HL-60/S4 treated with retinoic acid at 250 ng/mL for 4 days and 3 days (cell line): ENCODE measurements around the gene NAXD.

Experiments used
- in situ Hi-C: fragments of 300-500 bp; cut with MboI; formaldehyde crosslinking; loops from 2 replicates; pipeline ENCODE4 v1.7.0; 2022; ENCODE audit warnings: low sequenced_read_pairs

NAXD gene

DNA sequence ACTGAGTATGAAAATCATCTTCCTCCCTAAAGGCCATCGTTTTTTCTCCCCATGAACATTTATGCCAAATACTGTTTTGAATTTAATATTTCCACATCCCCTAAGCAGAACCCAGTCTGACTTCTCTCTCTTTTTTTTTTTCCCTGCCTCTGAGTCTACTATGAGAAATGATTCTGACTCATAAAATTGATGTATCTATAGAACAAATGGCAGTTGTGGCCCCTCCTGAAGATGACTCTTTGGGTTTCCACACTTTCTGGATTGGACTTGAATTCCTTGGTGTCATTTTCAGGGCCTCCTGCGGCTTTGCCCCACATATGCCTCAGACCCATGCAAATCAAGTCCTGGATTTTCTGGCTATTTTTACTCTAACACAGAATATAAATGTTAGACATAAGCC, 22.7 kb upstream of the NAXD start:
- in situ Hi-C loops = no loop called here

- in situ Hi-C loops = no loop called here
These were observed 21.8 kb upstream of the NAXD start for GRCh38 chr13:110593430-110594130.

DNA sequence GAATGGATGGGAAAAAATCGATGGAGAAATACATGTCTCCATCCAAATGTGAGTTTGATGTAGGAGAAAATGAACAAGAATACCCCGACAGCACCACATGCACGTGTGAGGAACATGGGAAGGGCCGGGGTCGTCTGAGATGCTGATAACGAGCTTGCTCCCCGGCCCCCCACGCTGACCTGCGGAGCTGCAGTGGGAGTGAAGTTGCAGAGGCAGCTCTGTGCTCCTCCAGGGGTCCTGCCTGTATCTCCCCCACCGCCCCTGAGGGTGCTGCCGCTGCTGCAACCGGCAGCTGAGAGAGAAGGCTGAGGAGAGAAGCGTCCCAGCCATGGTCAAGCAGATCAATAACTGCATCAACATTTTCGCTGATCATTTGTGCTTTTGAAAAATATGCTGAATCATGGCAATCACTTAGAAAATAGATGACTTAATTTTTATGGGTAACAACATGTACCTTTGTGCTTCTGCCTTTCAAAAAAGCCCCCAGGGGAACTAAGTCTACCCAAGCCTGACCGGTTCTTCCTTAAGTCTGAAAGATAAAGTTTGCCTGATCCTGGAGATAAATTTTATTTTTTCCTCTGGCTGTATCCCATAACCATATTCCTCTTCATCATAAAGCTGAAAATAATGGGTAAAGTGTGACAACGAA, 18.2 kb upstream of the NAXD start:
- in situ Hi-C loops = no loop called here

GRCh38 chr13:110600261-110600819, 15.0 kb upstream of the NAXD start:
- in situ Hi-C loops = loop anchor here (25.0 kb wide), 1 partner anchor 212 kb away; no protein-coding TSS in a partner anchor

DNA sequence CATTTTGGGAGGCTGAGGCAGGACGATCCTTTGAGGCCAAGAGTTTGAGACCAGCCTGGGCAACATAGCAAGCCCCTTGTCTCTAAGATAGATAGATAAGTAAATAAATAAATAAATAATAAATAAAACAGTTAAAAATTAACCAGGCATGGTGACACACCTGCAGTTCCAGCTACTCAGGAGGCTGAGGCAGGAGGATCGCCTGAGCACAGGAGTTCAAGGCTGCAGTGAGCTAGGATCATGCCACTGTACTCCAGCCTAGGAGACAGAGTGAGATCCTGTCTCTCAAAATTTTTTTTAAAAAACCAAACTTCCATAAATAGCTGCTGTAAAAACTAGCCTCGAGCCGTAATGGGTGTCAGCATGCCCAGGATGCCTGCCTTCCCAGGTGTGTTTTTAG, 14.4 kb upstream of the NAXD start:
- in situ Hi-C loops = loop anchor here (25.0 kb wide), 1 partner anchor 211 kb away; no protein-coding TSS in a partner anchor

DNA sequence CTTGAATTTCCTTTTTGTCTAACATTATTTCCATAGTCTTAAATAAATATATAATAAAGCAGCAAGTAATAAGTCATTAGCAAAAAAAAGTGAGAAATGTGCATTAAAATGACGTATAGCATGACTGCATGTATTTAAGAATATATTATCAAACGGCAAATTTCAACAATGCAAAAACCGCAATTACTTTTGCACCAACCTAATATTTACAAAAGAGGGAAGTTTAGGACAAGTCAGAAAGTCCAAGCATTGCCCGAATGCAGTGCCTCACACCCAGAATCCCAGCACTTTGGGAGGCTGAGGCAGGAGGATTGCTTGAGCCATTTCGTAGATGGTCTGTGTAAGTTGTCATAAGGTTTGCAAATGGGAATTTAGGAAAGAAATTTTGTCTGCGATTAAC, 10.2 kb upstream of the NAXD start:
- in situ Hi-C loops = loop anchor here (25.0 kb wide), 1 partner anchor 207 kb away; no protein-coding TSS in a partner anchor

- in situ Hi-C loops = loop anchor here (25.0 kb wide), 1 partner anchor 206 kb away; no protein-coding TSS in a partner anchor
These were observed 9.1 kb upstream of the NAXD start for GRCh38 chr13:110606281-110606680.

DNA sequence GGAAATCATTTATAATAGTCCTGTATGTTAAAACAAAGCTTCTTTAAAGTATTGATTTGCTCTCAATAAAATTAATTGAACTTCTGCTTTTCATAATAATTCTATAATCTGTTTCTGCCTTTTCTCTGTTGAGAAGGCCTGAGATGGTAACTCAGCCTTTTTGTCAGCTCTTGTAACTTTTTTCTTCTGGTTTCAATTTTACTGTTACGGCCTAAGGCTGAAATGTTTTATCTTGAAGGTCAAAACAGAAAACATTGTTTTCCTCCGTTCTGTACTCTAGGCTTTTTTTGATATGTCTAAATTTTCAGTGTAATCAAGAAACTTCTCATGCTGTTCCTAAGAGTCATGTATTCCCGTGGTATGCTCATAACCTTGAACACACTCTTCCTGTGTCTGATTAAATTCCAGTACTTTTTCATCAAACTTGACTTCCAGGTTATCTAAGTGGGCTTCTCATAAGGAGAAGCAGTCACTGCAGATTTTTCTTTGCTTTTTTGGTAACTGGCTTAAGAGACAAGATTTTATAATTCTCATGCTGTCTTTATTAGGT, 7.6 kb upstream of the NAXD start:
- in situ Hi-C loops = loop anchor here (25.0 kb wide), 1 partner anchor 205 kb away; no protein-coding TSS in a partner anchor

DNA sequence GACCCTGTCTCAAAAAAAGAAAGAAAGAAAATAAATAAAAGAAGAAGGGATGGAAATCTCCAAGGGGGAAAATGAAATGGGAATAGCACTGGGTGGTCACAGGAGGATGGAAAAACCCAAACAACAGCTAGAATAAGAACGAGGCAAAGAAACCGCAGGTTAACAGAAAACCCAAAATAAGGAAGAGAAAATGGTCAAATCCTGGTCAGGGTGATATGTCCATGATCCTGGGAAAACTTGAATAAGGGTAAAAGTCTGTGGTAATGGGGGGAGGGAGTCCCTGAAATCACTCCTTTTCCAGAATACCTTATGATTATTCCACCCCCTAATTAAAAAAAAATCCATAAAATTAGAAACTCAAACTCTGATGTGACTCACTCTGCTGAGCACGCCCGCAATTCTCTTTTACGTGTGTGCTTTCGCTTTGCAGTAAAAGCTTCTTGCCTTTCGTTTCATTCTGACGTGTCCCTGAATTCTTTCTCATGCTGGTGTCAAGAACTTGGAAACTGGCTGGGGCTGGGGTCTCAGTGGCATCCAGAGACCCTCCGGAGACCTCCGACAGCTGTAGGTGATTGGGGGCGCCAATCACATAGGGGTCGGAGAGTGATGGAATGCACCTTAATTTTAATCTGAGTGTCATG, 4.3 kb upstream of the NAXD start:
- in situ Hi-C loops = loop anchor here (25.0 kb wide), 1 partner anchor 201 kb away; no protein-coding TSS in a partner anchor

GRCh38 chr13:110615005-110615321, 382 bp upstream of the NAXD start:
- in situ Hi-C loops = loop anchor here (25.0 kb wide), 1 partner anchor 197 kb away; no protein-coding TSS in a partner anchor

DNA sequence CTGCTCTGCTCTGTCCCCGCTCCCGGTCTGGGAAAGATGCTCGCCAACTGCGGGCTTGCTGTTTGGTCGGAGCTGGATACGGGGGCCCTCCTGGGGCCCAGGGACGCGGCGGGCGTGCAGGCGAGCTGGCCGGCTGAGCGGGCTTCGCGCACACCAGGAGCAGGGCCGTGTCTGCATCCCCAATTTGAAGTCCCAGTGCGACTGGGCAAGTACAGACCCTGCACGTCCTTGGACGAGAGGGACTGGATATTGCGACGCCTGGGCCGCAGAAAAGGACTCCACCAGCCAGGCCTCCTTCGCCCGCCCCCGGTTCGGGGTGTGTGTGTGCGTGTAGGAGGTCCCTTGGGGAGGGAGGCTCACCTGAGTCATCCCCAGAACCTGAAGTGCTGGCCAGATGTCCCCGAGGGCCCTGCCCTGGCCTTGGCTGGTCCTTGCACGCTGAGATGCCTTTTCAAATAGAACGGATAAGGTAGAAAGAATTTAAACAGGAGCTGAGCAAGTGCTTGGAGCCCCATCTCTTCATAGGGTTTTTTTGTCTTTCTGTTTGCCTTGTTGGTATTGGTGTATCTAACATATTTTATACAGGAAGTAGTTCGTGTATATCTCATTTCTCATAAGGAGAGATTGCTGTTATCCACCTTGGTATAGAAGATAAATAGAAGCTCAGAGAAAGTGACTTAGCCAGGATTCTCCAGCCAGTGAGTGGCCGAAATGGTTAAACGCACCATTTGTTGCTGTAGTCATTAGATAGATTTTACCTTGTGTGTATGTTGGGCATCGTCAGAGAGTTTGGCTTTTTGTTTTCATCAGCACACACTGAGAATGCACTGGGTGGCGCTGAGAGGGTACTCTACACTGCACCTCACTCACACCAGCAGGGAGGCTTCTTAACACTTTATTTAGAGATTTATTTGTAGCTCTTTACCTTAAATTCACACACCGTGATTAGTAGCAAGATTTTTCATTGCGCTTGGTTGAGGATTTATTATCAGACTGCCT, 1.1 kb downstream of the NAXD start:
- in situ Hi-C loops = loop anchor here (25.0 kb wide), 1 partner anchor 196 kb away; no protein-coding TSS in a partner anchor

DNA sequence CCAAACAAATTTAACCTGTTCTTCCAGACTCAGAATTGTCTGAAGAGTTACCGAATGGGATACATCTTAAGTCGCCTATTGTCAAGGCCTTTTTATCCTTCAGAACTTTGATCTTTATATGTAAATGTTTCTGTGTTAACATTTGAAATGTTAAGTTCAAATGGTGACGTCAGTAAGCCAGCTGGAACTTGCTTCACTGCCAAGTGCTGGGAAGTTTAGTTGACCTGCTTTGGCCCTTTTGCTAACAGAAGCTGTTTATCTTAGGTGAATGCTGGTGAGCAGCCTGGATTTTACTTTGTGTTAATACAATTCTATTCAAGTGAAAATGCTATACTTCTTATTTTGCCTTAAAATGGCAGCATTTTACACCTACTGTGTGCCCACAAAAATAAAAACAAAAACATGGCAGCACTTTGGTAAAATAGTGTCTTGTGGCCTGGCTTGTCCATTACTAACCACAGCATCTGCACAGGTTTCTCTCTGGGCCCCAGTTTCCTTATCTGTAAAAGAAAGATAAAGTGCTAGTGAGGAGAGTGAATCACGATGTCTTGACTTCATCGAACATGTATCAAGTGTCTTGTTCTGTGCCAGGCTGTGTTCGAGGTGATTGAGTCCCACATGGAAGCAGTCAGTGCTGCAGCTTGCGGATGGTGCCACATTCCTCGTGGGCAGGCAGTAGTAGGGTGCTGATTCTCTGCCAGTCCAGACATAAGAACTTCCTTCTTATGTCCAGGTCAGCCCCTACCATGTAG, 2.2 kb downstream of the NAXD start:
- in situ Hi-C loops = loop anchor here (25.0 kb wide), 1 partner anchor 195 kb away; no protein-coding TSS in a partner anchor

- in situ Hi-C loops = loop anchor here (25.0 kb wide), 1 partner anchor 194 kb away; no protein-coding TSS in a partner anchor
These were observed 2.8 kb downstream of the NAXD start for GRCh38 chr13:110618167-110618566.

GRCh38 chr13:110618780-110619179, 3.4 kb downstream of the NAXD start:
- in situ Hi-C loops = loop anchor here (25.0 kb wide), 1 partner anchor 194 kb away; no protein-coding TSS in a partner anchor

DNA sequence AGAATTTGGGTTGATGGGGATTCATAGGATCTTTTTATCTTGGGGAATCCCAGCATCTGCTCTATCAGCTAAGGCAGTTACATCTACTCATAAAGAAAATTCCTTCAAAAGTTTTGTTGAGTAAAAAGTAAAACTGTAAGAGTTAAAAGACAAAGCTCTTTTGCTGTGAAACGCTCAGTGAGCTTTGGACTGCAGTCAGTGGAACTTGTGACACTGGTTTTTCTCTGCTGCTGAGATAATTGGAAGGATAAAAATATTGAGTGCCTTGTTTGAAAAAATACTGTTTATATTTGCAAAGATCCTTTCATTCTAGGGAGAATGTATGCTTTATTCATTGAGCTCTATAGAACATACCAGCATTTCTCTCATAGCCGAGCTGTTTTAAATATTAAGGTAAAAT, 5.3 kb downstream of the NAXD start:
- in situ Hi-C loops = loop anchor here (25.0 kb wide), 1 partner anchor 192 kb away; no protein-coding TSS in a partner anchor

DNA sequence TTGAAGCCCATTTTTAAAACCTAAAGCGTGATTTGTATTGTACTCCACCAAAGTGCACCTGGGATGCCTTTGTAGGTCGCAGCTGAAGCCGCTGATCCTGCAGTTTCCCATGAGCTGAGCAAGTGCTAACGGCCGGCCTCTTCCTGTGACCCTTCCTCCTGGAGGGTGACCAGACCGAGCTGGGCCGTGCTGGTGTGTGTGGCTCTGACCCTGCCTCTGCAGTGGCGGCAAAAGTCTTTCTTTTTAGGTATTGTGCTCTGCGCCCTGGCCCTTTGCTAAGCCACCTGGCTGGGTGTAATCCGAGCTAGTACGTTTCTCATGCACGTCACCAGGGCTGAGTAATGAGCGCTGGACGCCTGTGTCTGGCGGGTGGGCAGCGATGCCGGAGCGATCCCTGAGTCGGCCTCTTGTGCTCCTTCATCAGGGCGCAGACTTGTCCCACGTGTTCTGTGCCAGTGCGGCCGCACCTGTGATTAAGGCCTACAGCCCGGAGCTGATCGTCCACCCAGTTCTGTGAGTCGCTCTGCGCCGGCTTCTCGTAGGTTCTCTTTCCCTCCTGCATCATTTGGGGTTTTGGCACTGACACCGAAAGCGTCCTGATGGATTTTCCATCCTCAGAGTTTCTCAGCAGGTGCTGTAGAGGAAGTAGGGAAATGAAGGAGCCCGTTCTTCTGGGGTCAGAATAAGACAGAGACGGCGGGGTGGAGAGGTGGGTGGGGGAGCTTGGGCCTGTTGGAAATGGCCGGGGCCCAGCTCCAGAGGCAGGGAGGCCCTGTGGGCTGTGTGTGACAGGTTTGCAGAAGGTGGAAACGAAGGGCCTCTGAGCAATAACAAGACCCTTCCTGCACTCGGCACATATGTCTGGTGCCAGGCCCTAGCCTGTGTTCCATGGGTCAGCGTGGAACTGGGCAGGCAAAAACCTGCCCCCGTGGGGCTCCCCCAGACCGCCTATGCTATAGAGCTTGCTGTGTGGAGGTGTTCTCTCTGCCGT, 9.7 kb downstream of the NAXD start:
- in situ Hi-C loops = loop anchor here (25.0 kb wide), 1 partner anchor 187 kb away; no protein-coding TSS in a partner anchor

DNA sequence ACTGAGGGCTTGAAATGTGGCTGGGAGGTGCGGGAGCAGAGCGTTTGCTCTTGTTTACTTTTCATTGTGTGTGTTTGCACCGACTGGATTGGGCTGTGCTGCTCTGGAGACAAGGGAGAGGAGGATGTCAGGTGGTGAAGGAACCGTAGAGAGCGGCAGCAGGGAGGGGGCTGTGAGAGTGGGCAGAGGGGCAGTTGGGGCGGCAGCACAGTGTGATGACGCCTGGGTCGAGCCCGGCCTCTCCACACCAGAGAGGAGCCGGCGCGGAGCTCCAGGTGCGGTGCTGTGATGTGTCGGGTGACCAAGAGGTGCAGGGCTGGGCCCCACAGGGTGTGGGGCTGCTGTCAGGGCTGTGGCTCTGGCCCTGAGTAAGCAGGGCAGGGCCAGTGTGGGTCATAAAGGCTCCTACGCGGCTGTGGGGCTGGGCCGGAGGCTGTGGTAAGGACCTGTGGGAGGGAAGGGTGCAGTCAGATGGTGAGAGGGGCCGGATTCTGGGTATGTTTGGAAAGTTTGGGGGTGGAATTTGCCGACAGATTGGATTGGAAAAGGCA, 10.5 kb downstream of the NAXD start:
- in situ Hi-C loops = no loop called here
